Hepatocyte (in vitro differentiated cells): ENCODE data around the gene RNF32.

ENCODE experiments used
- EZH2 ChIP-seq: fragments of 200-600 bp; sonication (generic); IDR thresholded peaks from 2 replicates; pipeline ENCODE4 v1.6.1; 2016; ENCODE audit warnings: antibody characterized with exemption, mild to moderate bottlenecking, borderline replicate concordance
- TF ChIP-seq, protein P1 (sequence below): fragments of 200-600 bp; sonication (generic); IDR thresholded peaks from 2 replicates; pipeline ENCODE4 v1.5.1; 2016; ENCODE audit warnings: antibody characterized with exemption, mild to moderate bottlenecking; ENCODE audit not compliant: poor library complexity

DNA sequence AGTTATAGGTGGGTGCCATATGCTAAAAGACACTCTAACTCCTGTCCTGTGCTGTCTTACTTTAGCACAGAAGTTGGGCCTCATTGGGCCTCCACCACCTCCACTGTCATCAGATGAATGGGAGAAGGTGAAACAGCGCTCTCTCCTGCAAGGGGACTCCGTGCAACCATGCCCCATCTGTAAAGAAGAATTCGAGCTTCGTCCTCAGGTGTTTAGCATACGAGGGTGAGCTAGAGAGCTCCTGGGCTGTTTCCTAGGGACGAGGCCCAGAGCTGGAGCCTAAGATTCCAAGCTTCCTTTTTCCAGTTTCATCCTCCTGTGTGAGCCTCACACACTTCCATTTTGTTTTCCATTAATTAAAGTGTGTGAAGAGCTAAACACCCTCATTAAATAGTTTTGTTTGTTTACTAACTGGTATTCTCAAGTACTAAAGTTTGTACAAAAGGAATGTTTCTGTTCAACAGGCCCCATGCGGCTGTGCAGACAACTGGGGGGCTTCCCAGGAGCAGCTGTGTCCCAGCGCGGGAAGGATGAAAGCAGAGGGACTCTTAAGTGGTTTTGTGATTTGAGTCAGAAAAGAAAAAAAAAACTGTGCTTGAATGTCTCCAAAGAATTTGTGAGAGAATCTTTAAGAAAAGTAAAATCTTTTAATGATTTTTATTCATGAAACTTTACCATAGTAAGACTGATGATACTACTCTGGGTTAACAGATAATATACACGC is 14.1 kb downstream of the RNF32 start:
- TF ChIP-seq EZH2: no peak
- TF ChIP-seq, protein P1, sequence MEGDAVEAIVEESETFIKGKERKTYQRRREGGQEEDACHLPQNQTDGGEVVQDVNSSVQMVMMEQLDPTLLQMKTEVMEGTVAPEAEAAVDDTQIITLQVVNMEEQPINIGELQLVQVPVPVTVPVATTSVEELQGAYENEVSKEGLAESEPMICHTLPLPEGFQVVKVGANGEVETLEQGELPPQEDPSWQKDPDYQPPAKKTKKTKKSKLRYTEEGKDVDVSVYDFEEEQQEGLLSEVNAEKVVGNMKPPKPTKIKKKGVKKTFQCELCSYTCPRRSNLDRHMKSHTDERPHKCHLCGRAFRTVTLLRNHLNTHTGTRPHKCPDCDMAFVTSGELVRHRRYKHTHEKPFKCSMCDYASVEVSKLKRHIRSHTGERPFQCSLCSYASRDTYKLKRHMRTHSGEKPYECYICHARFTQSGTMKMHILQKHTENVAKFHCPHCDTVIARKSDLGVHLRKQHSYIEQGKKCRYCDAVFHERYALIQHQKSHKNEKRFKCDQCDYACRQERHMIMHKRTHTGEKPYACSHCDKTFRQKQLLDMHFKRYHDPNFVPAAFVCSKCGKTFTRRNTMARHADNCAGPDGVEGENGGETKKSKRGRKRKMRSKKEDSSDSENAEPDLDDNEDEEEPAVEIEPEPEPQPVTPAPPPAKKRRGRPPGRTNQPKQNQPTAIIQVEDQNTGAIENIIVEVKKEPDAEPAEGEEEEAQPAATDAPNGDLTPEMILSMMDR: no peak
